HL-60 (cell line): ENCODE data around the gene ZNF789.

Source experiments
- CTCF ChIP-seq: IDR thresholded peaks from one replicate; pipeline ENCODE4 v1.5.1; 2011; ENCODE audit warnings: low read length, control low read depth, inconsistent platforms; ENCODE audit not compliant: insufficient read depth
- GABPA ChIP-seq: IDR thresholded peaks from 2 replicates; pipeline ENCODE4 v1.6.1; 2012; ENCODE audit warnings: low read depth

- no peak for TF ChIP-seq CTCF
- TF ChIP-seq GABPA: peak; percentile 39; the same call in 1 of the 2 replicates
These were observed at the start of gene ZNF789 for GRCh38 chr7:99472561-99473314.
